GM21367 (cell line): ENCODE measurements around the gene PRSS36.
"Not testable (repeated sequence)": the region's sequence is repeated elsewhere in the genome, so short reads cannot be mapped to it uniquely, and the experiment has no call there.

Experiments
- ATAC-seq: cut with Tn5 transposase; IDR thresholded peaks from one replicate; pipeline ENCODE4 v1.9.1; 2021; ENCODE audit not compliant: unreplicated experiment

Gene PRSS36

DNA sequence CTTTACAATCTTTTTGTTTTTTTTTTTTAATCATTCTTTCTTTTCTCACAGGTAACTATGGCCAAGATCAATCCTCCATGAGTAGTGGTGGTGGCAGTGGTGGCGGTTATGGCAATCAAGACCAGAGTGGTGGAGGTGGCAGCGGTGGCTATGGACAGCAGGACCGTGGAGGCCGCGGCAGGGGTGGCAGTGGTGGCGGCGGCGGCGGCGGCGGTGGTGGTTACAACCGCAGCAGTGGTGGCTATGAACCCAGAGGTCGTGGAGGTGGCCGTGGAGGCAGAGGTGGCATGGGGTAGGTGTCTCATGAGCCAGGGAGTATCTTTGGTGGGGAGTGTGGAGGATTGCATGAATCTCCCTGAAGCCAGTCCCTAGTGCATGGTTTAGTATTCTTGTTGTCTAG is 35.0 kb upstream of the PRSS36 start:
- no peak for ATAC-seq

DNA sequence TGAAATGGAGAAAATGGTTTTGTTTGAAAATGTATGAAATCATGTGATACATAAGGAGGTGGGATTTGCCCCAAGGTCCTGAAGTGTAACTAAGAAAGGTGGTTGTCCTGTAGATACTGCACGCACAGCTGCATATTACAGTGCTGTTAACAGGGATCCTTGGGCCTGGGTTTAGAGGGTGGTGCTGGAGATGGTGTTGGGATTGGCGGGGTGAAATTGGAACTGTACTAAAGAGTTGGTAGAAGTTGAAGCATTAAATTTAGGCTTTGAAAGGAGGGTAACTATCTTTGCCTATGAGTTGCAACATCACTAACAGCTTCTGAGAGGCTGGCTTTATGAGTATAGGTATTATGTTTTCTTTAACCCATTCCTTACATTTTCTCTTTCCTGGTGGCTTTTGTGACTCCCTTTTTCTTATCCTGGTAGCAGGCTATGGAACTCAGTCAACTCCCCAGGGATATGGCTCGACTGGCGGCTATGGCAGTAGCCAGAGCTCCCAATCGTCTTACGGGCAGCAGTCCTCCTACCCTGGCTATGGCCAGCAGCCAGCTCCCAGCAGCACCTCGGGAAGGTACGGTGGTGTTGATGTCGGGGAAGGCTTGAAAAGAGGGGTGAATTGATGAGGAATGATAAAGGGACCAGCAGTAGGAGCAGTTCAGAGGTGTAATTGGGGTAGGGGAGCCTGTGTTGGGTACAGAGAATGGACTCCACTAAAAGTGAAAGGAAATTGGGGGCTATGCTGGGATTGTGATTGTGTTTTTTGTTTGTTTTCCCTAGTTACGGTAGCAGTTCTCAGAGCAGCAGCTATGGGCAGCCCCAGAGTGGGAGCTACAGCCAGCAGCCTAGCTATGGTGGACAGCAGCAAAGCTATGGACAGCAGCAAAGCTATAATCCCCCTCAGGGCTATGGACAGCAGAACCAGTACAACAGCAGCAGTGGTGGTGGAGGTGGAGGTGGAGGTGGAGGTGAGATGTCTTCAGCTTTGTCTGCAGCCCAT is 33.9 kb upstream of the PRSS36 start:
- ATAC-seq, result no peak

DNA sequence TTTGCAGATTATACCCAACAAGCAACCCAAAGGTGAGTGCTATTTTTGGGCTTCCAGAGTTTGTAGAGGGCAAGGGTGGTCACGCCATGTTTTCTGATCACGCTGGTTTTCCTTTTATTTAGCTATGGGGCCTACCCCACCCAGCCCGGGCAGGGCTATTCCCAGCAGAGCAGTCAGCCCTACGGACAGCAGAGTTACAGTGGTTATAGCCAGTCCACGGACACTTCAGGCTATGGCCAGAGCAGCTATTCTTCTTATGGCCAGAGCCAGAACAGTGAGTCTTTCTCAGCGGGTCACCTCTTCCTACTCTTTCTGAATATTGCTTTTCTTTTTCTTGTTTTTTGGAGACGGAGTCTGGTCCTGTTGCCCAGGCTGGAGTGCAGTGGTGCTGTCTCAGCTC is 32.5 kb upstream of the PRSS36 start:
- no peak for ATAC-seq

DNA sequence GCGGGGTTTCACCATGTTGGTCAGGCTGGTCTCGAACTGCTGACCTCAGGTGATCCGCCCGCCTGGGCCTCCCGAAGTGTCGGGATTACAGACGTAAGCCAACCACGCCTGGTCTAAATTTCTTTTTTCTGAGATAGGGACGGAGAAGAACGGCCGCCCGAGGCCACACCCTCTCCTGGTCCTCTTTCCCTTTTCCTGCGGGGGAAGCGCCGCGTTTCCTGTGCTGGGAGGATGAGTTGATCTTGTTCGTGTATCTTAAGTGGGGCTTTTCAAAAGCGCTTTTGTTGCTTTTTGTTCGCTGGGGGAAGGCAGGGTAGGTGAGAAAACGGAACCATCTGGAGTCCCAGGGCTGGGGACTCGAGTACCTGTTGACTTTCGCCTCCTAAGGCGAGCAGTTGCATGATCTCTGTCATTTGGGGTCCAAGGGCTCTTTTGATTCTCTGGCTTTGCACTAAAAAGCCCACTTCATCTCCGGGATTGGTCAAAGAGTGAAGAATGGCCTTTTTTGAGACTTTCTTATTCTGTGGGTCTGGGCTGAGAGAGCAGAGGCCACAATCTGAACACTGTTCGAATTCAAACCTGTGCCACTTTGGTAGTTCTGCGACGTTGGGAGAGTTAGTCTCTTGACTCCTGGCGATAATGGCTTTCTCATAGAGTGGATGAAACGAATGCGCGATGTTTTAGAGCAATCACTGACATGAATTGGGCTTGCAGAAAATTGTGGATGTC is 31.4 kb upstream of the PRSS36 start:
- no peak for ATAC-seq

DNA sequence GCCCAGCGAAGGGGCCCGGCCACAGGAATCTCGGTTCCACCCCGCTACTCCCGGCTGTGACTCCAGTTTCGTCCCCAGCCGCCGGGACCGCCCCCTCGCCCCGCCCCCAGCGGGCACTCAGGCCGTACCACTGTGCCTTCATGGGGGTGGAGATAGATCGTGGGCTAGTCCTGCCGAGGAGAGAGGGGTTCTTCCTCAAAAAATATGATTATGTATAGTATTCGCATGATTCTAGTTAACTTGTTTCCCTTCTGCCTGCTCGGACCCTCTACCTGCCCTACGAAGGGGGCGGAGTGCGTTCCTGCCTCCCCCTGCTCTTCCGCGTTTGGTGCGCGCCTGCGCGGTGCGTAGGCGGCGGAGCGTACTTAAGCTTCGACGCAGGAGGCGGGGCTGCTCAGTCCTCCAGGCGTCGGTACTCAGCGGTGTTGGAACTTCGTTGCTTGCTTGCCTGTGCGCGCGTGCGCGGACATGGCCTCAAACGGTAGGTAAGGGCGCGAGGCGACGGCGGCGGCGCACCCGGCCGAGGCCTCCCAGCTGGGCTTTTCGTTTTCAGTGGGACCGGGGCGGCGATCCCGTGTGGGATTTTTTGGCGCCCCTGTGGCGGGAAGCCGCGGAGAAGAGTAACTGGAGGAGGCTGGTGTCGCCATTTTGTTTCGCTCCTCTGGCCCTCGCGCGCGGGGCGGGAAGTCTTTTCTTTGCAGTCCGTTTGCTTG is 30.0 kb upstream of the PRSS36 start, which contains the start of gene FUS:
TSS of gene FUS (plus strand) at position 393 of the 713 bp plus-strand sequence. CDS start at position 469, 76 bp downstream.
- ATAC-seq, result peak; percentile 49

DNA sequence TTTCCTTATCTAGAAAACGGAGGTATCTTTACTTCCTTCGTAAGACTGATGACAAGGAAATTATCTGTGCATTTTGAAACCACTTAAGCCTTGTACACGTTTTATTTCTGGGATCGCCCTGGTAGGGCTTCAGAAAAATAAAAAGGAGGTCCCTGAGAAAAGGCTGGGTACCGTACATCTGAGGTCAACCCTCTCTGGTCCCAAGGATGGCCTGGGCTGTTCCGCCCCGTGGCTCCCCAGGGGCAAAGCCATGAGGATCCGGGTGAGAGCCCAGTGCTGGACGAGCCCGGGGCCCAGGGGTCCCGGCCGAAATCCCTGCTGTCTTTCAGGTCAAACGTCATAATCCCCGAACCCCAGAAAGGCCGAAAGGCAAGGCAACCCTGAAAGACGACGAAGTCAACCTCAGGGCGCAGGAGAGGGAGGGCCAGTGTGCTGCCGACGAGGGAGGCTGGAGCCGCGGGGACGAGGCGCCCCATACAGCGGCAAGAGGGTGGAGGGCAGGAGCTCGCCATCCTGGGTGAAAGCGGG is 29.4 kb upstream of the PRSS36 start:
- ATAC-seq, result peak; percentile 1

DNA sequence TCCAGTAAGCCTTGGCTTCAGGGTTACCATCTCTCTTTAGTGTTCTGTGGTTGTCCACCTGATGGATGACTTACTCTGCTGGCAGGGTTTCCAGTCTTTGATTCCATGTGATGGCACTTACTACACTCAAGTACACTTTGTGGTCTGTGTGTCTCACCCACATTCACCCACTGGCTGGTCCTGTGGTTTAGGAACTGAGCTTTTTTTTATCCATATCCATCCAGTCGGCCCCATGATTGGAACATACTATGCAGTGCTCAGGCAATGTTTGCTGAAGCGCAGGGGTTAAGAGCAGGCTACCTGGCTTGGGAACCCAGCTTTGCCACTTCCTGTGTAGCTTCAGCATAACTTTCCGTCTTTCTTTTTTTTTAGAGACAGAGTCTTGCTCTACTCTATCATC is 27.3 kb upstream of the PRSS36 start:
- no peak for ATAC-seq

DNA sequence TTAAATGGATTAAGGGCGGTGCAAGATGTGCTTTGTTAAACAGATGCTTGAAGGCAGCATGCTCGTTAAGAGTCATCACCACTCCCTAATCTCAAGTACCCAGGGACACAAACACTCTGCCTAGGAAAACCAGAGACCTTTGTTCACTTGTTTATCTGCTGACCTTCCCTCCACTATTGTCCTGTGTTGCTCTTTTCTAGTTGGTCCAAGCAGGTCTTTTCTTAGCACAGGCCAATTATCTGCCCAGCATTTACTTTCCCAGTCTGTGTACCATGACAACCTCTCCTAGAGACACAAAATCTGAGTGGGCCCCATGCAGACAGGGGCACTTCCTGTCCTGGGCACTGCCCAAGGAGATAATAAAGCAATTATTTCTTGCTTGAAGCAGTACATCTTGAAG is 20.2 kb upstream of the PRSS36 start:
- not testable (repeated sequence) for ATAC-seq

DNA sequence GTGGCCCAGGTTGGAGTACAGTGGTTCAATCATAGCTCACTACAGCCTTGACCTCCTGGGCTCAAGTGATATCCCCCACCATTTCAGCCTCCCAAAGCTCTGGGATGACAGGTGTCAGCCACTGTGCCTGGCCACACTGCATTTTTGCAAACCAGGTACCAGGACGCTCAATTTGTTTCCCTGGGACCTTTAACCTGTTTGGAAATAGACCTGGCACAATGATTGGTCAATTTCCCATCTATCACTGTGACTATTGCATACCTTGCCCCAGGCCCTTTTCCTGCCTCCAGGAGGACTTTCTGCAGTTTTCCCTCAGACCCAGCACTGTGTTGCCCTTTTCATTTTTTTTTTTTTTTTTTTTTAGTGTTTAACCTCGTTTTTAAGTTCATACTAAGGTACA is 19.0 kb upstream of the PRSS36 start:
- no peak for ATAC-seq

DNA sequence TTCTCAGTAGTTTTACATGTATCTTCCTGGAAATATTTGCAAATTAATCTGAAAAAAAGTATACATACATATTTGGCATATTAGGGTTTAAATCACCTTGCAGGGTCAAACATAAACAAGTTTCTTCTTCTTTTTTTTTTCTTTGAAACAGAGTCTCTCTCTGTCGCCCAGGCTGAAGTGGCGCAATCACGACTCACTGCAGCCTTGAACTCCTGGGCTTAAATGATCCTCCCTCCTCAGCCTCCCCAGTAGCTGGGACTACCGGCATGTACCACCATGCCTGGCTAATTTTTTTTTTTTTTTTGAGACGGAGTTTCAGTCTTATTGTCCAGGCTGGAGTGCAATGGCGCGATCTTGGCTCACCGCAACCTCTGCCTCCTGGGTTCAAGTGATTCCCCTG is 17.4 kb upstream of the PRSS36 start:
- no peak for ATAC-seq

DNA sequence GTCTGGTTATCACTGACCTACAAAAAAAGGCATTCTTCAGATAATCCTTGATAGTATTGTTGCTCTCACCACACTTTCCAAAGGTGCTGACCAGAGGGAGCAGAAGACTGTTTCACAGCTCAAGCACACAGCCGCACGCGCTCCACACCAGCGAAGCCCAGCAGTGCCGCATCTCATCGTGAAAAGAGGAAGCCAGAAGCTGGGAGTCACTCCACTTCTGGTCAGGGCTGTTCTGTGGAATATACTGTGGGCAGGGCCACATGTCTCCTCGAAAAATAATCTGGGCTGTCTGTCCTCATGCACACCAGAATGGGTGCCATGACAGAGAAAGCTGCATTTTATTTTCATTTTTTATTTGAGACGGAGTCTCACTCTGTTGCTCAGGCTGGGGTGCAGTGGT is 7.3 kb upstream of the PRSS36 start:
- ATAC-seq, result no peak

DNA sequence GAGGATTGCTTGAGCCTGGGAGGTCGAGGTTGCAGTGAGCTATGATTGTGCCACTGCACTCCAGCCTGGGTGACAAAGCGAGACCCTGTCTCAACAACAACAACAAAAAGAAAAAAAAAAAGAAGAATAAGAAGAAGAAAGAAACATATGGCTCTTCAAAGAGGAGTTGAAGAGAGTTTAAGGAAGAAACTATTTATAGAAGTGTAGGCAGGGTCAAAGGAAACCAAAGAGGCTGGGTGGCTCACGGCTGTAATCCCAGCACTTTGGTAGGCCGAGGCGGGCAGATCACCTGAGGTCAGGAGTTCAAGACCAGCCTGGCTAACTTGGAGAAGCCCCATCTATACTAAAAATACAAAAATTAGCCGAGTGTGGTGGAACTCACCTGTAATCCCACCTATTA is 1.1 kb upstream of the PRSS36 start:
- not testable (repeated sequence) for ATAC-seq

DNA sequence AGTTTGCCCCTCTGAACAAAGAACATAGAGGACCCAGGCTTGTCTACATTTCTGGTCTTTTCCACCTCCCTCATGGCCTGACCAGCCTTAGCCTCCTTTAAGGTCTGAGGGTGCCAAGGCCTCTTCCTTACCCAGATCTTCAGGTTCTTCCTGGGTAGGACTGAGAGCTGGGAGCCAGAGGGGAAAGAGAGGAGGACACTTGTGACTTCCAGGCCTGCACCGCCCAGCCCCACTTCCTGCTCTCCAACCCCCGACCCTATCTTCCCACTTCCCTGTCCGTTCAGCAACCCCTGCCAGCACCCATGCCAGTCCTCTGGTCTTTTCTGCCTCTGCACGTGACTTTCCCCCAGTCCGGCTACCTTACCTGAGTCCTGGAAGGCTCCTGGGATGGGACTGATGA is 534 bp downstream of the PRSS36 start:
- no peak for ATAC-seq

DNA sequence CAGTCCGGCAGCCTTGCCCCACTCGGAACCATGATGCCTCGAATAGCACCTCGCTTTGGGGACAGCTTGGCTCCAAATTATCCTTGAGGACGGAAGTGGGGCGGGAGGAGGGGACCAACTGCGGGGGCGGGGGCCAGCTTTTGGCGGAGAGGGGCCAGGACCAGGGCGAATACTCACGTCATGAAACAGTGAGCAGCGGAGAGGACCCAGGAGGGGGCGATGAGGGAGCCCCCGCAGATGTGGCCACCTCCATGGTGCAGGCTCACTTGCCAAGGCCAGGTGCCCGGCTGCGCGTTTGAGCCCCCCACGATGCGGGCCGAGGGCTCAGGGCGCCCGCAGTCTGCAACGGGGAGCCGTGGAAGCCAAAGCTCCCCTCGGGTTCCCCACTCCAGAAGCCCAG is 970 bp downstream of the PRSS36 start:
- ATAC-seq, result no peak

DNA sequence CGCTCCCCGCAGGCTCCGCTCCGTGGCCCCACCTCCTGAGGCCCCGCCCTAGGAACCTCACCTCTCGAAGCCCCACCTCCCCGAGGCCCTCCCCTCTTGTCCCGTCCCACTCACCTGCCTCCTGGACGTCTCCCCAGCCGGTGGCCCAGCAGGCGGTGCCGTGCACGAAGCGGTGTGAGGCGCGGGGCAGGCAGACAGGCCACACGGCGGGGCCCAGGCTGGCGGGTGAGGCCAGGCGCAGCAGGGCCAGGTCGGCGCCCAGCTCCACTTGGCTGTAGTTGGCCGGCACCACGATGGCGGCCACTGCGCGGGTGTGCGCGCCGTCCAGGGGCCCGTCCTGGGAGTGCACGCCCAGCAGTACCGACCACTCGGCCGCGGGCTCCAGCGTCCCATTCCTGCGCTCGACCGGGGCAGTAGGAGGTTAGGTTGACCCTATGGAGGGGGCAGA is 1.6 kb downstream of the PRSS36 start:
- ATAC-seq, result no peak

DNA sequence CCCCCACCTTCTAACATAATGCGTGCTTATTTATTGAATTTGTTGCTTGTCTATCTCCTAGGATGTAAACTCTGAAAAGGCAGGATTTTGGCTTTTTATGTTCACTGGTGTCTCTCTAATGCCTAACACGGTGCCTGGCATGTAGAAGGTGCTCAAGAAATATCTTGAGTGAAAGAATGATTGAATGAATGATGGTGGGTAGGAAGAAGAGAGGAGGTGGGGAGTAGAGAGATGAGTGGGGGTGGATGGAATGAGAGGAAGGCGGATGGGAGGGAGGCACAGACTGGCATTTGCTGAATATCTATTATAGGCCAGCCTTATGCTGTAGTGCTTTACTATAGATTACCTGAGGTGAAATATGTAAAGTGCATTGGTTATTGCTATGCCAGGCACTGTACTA is 2.3 kb downstream of the PRSS36 start:
- no peak for ATAC-seq

DNA sequence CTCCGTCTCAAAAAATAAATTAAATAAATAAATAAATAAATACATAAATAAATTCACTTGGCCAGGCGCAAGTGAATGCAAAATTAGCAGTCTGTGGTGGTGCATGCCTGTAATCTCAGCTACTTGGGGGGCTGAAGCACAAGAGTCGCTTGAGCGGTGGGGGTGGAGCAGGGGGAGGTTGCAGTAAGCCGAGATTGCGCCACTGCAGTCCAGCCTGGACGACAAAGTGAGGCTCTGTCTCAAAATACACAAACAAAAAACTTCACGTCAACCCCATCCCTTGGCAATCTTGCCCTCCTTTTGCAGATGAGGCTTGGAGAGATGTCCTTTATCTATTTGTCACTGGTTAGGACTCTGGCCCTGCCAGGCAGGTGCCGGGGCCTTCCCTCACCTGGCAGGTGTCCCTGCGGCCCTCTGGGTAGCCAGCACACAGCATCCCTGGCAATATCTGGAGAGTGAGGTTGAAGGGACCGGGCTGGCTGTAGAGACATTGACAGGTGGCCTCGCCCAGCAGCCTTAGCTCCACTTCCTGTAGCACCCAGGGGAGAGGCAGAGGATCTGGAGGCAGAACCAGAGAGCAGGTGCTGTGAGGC is 4.4 kb downstream of the PRSS36 start:
- ATAC-seq, result no peak

DNA sequence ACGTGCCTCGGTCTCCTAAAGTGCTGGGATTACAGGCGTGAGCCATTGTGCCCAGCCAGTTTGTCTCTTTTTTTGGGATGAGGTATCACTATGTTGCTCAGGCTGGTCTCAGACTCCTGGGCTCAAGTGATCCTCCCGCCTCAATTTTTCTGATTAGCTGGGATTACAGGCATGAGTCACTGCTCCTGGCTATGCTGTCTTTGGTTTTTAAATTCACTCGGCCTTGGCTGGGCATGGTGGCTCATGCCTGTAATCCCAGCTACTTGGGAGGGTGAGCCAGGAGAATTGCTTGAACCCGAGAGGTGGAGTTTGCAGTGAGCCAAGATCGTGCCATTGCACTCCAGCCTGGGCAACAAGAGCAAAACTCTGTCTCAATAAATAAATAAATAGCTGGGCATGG is 5.4 kb downstream of the PRSS36 start:
- ATAC-seq, result not testable (repeated sequence)

DNA sequence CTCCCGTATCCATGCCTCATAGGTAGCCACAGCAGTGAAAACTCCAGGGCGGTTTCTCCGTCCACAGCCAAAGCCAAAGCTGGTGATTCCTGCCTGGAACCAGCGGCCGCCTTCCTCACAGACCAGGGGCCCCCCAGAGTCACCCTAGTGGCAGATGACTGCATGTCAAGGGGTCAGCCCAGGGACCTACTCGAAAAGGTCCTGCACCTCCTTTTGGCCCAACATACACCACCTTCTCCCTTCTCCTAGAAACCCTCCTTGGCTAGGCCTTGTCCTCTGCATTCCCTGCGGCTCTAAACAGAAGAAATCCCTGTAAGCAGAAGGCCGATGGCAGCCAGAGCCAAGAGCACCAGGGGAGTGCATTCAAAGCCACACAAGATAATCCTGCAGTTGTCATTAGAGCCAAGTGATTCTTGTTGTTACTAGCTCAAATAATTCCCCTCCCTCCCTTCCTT is 6.1 kb downstream of the PRSS36 start:
- ATAC-seq, result no peak

DNA sequence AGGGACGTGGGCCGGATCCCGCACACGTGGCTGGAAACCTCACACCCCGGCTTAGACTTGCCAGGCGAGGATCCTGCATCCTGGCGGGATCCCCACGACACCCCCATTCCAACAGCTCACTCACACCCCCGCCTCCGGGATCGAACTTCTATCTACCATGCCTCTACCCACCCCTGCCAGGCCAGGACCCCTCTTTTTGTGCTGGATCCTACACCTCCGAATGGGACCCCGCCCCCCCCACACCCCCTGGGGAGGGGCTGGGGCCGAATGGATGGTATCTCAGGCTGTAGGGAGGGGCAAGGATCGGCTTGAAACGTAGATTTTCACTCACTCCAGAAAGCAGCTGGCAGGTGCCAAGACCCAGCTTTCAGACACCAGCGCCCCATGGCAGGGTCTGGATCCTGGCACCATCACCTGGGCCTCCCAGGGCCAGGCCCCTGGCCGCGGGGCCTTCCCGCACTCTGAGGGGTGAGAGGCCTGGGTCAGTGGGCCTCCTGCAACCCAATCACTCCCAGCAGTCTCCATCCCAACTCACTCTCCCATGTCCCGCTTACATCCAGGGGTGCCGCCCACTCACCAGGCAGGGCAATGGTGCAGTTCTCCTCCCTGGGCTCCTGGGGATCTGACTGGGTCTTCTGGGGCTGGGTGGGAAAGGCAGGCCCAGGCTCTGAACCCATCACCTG is 6.7 kb downstream of the PRSS36 start:
- ATAC-seq, result no peak
